GM18909 (cell line): ENCODE results near the gene IGSF21.
"Not testable (repeated sequence)": the region's sequence is repeated elsewhere in the genome, so short reads cannot be mapped to it uniquely, and the experiment has no call there.

Source experiments
- ATAC-seq: cut with Tn5 transposase; IDR thresholded peaks from one replicate; pipeline ENCODE4 v1.9.1; 2021; ENCODE audit warnings: mild to moderate bottlenecking; ENCODE audit not compliant: unreplicated experiment, poor library complexity

Gene IGSF21

GRCh38 chr1:18142969-18143368 is 35.4 kb downstream of the IGSF21 start:
- ATAC-seq = no peak

GRCh38 chr1:18144062-18144461 is 36.5 kb downstream of the IGSF21 start:
- no peak for ATAC-seq

GRCh38 chr1:18144916-18145647 is 37.5 kb downstream of the IGSF21 start:
- no peak for ATAC-seq

GRCh38 chr1:18145851-18146618 is 38.4 kb downstream of the IGSF21 start:
- no peak for ATAC-seq

GRCh38 chr1:18146886-18147285 is 39.3 kb downstream of the IGSF21 start:
- no peak for ATAC-seq

GRCh38 chr1:18147672-18148071 is 40.1 kb downstream of the IGSF21 start:
- ATAC-seq = no peak

- ATAC-seq = no peak
Observed at GRCh38 chr1:18148461-18148860, 40.9 kb downstream of the IGSF21 start.

GRCh38 chr1:18149027-18149641 is 41.5 kb downstream of the IGSF21 start:
- no peak for ATAC-seq

GRCh38 chr1:18151436-18152122 is 44.0 kb downstream of the IGSF21 start:
- no peak for ATAC-seq

- ATAC-seq = no peak
Observed at GRCh38 chr1:18154430-18155194, 47.0 kb downstream of the IGSF21 start.

GRCh38 chr1:18155881-18156385 is 48.3 kb downstream of the IGSF21 start:
- no peak for ATAC-seq

GRCh38 chr1:18157352-18157751 is 49.8 kb downstream of the IGSF21 start:
- no peak for ATAC-seq

- no peak for ATAC-seq
Observed at GRCh38 chr1:18157968-18158367, 50.4 kb downstream of the IGSF21 start.

- no peak for ATAC-seq
Observed at GRCh38 chr1:18158714-18159113, 51.1 kb downstream of the IGSF21 start.

- no peak for ATAC-seq
Observed at GRCh38 chr1:18160290-18160942, 52.8 kb downstream of the IGSF21 start.

GRCh38 chr1:18161690-18162089 is 54.1 kb downstream of the IGSF21 start:
- no peak for ATAC-seq

GRCh38 chr1:18165640-18166039 is 58.0 kb downstream of the IGSF21 start:
- ATAC-seq = not testable (repeated sequence)

GRCh38 chr1:18166341-18166740 is 58.7 kb downstream of the IGSF21 start:
- no peak for ATAC-seq

GRCh38 chr1:18166929-18167328 is 59.3 kb downstream of the IGSF21 start:
- no peak for ATAC-seq
